ENCODE data around the gene PTPRT. TPM values are rescaled to one million over a fixed set of nuclear protein-coding genes. Genes with fewer than 3 reads are reported as not detected.

Gene PTPRT
- total RNA-seq, 1 donor from 2014 or later, result not detected

DNA sequence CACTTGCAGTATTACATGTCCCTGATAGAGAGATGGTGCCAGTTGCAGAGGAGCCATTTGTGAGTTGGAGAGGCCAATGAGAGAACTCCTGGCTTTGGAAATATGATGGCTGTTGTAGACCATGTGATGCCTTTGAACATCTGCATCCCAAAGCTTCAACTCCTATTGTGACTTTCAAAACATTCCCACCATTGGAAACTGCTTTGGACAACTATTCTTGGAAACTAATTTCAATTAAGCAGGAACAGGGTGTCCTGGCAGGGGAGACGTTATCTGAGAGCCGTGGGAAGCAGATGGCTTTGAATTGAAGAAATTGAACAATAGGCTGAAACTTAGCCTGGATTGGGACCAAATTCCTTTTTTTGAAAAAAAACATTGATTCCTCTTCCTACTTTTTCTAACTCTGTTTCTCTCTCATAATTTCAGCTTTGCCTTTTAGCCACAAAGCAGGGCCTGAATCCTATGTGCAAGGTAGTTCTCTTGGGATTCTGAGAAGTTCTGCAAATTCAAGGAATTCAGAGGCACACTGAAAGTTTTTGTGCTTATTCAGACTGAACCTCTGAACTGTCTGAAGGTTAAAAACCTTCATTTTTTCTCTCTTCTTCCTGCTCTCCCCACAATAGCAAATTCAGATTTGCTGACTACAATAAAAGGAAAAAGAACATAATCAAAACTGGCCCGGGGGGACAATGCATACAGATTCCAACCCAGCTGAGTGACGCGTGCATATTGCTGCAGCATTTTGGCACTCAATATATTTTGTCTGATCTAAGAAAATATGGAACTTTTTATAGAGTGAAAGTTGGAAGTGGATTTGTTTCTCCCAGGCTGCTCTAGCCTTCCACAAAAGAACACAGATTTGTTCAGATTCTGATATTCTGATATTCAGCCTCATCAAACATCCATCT lies 851.2 kb downstream of the PTPRT start:
- H3K4me1 Mint-ChIP-seq (ENCODE audit: unreplicated experiment), result no peaks in the 10 kb centered on the region
- H3K36me3 Mint-ChIP-seq (ENCODE audit: unreplicated experiment), result no peaks in the 10 kb centered on the region
- DNase-seq (ENCODE audit: extremely low spot score, unreplicated experiment), result no peak
- TF ChIP-seq CTCF (IDR thresholded peaks at IDR 0.05), result no peak
- H3K9me3 Mint-ChIP-seq (ENCODE audit: unreplicated experiment), result peaks cover 24% of the 10 kb centered on the region
- no peak overlapping the region for H3K27ac Mint-ChIP-seq (ENCODE audit: unreplicated experiment)
- no peak overlapping the region for H3K4me3 Mint-ChIP-seq (ENCODE audit: unreplicated experiment)
- no peaks in the 10 kb centered on the region for H3K27me3 Mint-ChIP-seq (ENCODE audit: unreplicated experiment)

- no peaks in the 10 kb centered on the region for H3K27me3 Mint-ChIP-seq (ENCODE audit: unreplicated experiment)
- DNase-seq (ENCODE audit: extremely low spot score, unreplicated experiment), result no peak
- H3K4me1 Mint-ChIP-seq (ENCODE audit: unreplicated experiment), result no peaks in the 10 kb centered on the region
- TF ChIP-seq CTCF (IDR thresholded peaks at IDR 0.05), result no peak
- H3K27ac Mint-ChIP-seq (ENCODE audit: unreplicated experiment), result no peak overlapping the region
- H3K36me3 Mint-ChIP-seq (ENCODE audit: unreplicated experiment), result no peaks in the 10 kb centered on the region
- H3K9me3 Mint-ChIP-seq (ENCODE audit: unreplicated experiment), result peaks cover 15% of the 10 kb centered on the region
- no peak overlapping the region for H3K4me3 Mint-ChIP-seq (ENCODE audit: unreplicated experiment)
Observed at GRCh38 chr20:42336576-42336975, 853.1 kb downstream of the PTPRT start.

DNA sequence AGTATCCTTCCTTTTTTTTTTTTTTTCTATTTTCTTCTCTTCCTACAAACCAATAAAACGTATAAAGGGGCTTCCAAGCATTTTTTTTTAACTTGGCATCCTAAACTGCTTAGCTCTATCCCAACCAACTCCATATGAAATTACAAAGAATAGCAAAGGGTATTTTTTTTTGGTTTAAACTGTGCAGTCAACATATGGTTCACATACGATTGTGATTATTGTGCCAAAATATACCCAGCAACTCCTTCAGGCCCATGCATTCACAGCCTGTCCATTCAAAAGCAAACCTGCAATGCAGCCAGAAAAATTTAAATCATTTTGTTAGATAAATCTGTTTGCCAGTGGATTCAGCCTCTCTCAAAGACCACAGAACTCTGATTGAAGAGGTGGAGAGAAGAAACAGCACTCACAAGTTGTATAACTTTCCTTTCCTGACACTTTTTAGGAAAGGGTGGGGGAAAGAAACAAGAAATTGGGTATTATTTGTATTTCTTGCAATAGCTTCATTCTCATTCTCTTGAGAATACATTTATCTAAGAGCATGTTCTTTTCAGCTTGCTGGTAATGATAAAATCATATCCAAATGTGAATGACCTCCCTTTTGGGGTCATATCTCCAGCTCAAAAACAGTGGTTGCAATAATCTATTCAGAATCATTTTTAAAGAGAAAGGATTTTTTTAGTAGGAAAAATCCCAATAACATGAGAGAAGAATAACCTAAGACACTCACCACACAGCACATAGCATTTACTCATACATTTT lies 870.3 kb downstream of the PTPRT start:
- Mint-ChIP-seq H3K36me3 (ENCODE audit: unreplicated experiment) (no peaks in the 10 kb centered on the region), H3K4me3 (ENCODE audit: unreplicated experiment) (no peak overlapping the region), H3K4me1 (ENCODE audit: unreplicated experiment) (no peaks in the 10 kb centered on the region), H3K27me3 (ENCODE audit: unreplicated experiment) (no peaks in the 10 kb centered on the region), H3K9me3 (ENCODE audit: unreplicated experiment) (peaks cover 45% of the 10 kb centered on the region), H3K27ac (ENCODE audit: unreplicated experiment) (no peak overlapping the region)
- TF ChIP-seq CTCF (IDR thresholded peaks at IDR 0.05), result no peak
- no peak for DNase-seq (ENCODE audit: extremely low spot score, unreplicated experiment)

DNA sequence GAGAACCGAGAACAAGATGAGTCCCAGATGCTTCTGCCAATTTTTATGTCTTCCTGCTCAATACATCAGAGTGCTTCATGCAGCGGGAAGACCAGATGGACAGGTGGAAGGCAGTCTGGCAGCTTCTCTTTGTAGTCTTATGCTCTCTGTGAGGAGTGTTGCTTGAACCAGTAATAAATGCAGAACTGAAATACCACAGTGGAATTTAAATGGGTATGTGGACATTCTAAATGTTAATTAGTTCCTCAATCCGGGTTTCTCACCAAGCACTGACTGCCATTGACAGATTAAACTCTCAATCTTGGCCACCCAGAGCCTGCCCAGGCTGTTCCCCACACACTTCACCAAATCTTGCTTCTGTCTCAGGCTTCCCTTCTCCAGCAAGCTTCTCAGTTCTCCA lies 876.0 kb downstream of the PTPRT start:
- H3K27me3 Mint-ChIP-seq (ENCODE audit: unreplicated experiment), result no peaks in the 10 kb centered on the region
- no peaks in the 10 kb centered on the region for H3K4me1 Mint-ChIP-seq (ENCODE audit: unreplicated experiment)
- H3K9me3 Mint-ChIP-seq (ENCODE audit: unreplicated experiment), result peaks cover 39% of the 10 kb centered on the region
- no peak for DNase-seq (ENCODE audit: extremely low spot score, unreplicated experiment)
- no peaks in the 10 kb centered on the region for H3K36me3 Mint-ChIP-seq (ENCODE audit: unreplicated experiment)
- H3K27ac Mint-ChIP-seq (ENCODE audit: unreplicated experiment), result no peak overlapping the region
- H3K4me3 Mint-ChIP-seq (ENCODE audit: unreplicated experiment), result no peak overlapping the region
- no peak for TF ChIP-seq CTCF (IDR thresholded peaks at IDR 0.05)

GRCh38 chr20:42309050-42309449 lies 880.7 kb downstream of the PTPRT start:
- Mint-ChIP-seq H3K27ac (ENCODE audit: unreplicated experiment) (no peak overlapping the region), H3K4me1 (ENCODE audit: unreplicated experiment) (no peaks in the 10 kb centered on the region), H3K27me3 (ENCODE audit: unreplicated experiment) (no peaks in the 10 kb centered on the region), H3K4me3 (ENCODE audit: unreplicated experiment) (no peak overlapping the region), H3K9me3 (ENCODE audit: unreplicated experiment) (peaks cover 35% of the 10 kb centered on the region), H3K36me3 (ENCODE audit: unreplicated experiment) (no peaks in the 10 kb centered on the region)
- no peak for DNase-seq (ENCODE audit: extremely low spot score, unreplicated experiment)
- TF ChIP-seq CTCF (IDR thresholded peaks at IDR 0.05), result no peak
